Heart left ventricle (tissue), 16 donors: ENCODE data around the gene KDM4B. TPM values are rescaled to one million over a fixed set of nuclear protein-coding genes. Genes with fewer than 3 reads are reported as not detected.
A peak's percentile ranks its signal among the peaks of the same experiment; 100 is the strongest.

Experiments
- ATAC-seq, 4 donors: fragments of 200-7000 bp; cut with Tn5 transposase; one replicate each; pipeline ENCODE4 v1.9.1; 2020 to 2022; ENCODE audit warnings: moderate library complexity in 4 of 4, mild to moderate bottlenecking in 3 of 4, moderate number of reproducible peaks in 1 of 4
- DNase-seq, 5 donors: peaks; one replicate each; pipeline ENCODE4 v3.0.0-alpha.2; 2020
- H3K27ac ChIP-seq, 12 donors: fragments of 200-600 bp; sonication (generic) in 4 of 12; one replicate each; pipeline versions ENCODE4 v1.5.0 to v1.8.0; 2016 to 2022; ENCODE audit warnings: mild to moderate bottlenecking in 2 of 12
- H3K27me3 ChIP-seq, 9 donors: fragments of 200-600 bp; sonication (generic) in 2 of 9; one replicate each; pipeline versions ENCODE4 v1.5.1 to v1.8.0; 2016 to 2022; ENCODE audit warnings: mild to moderate bottlenecking in 3 of 9
- H3K36me3 ChIP-seq, 9 donors: fragments of 200-600 bp; sonication (generic) in 2 of 9; one replicate each; pipeline versions ENCODE4 v1.5.0 to v1.8.0; 2018 to 2022; ENCODE audit warnings: mild to moderate bottlenecking in 2 of 9
- H3K4me1 ChIP-seq, 12 donors: fragments of 200-600 bp; sonication (generic) in 4 of 12; one replicate each; pipeline versions ENCODE4 v1.5.0 to v1.8.0; 2016 to 2022; ENCODE audit warnings: mild to moderate bottlenecking in 3 of 12
- H3K4me3 ChIP-seq, 12 donors: fragments of 200-600 bp; sonication (generic) in 4 of 12; one replicate each; pipeline versions ENCODE4 v1.5.0 to v1.8.0; 2017 to 2022; ENCODE audit warnings: mild to moderate bottlenecking in 9 of 12, moderate library complexity in 4 of 12
- H3K9me3 ChIP-seq, 12 donors: fragments of 200-600 bp; sonication (generic) in 4 of 12; one replicate each; pipeline versions ENCODE4 v1.5.0 to v1.8.0; 2016 to 2022; ENCODE audit warnings: mild to moderate bottlenecking in 1 of 12
- POLR2A ChIP-seq, 2 donors: fragments of 450-650 bp; IDR thresholded peaks; one replicate each; pipeline ENCODE4 v1.6.1; 2017; ENCODE audit warnings: antibody characterized with exemption in 2 of 2, mild to moderate bottlenecking in 2 of 2, moderate library complexity in 2 of 2
- WGBS, 4 donors: extraction: QIAGEN DNeasy Blood & Tissue Kit in 2 of 4; methylation state at CpG; one replicate each; pipeline versions ENCODE4 v1.1.5 to v1.1.7; 2013 to 2018; 5-methylcytosine and 5-hydroxymethylcytosine counted together
- intact Hi-C, 10 donors: fragments of 100-400 bp; cut with DNase I; formaldehyde crosslinking; loops; one replicate each; pipeline versions ENCODE4 v1.11.1 to v1.14.2; 2022
- polyA plus RNA-seq, 2 donors: library from polyadenylated mRNA; stranded (reverse); fragments of 200-250 nt; gene quantifications; one replicate each; pipeline ENCODE4 v1.2.3, GENCODE V29; 2013
- total RNA-seq, 9 donors: library from RNA; depleted of rRNA in 2 of 9; stranded (reverse); fragments of >200 nt in 2 of 9; fragmentation: NEBNext Ultra II Directional in 3 of 9; extraction: Animal tissue kit (Norgen Biotek cat#: 25700) in 3 of 9; gene quantifications; one replicate each; pipeline versions ENCODE4 v1.1.0 to v1.2.4, GENCODE V29; 2016 to 2023
- TF ChIP-seq, protein P1 (sequence below), 12 donors: fragments of 200-600 bp; sonication (generic) in 4 of 12; IDR thresholded peaks; one replicate each; pipeline versions ENCODE4 v1.5.0 to v1.8.0; 2018 to 2022; ENCODE audit warnings: antibody characterized with exemption in 12 of 12, mild to moderate bottlenecking in 5 of 12
- donor health status: ischemic (EF 13 %, LVEDD 7.1; RV severe dilation, severe dysfunction).
- donor health status: healthy with polysubstance abuse.
- donor health status: DM: no; HTN: yes; CAD: no.
- donor health status: DM: no; HTN: no; CAD: no.
- donor health status: ischemic (EF 25% LVEDD 6.9; RV normal size, moderate dysfunction).
- donor health status: ischemic (EF 25% LVEDD 5.7; RV mildly dilated, moderate dysfunction).
- donor health status: healthy.
- donor health status: DM: yes; HTN: yes; CAD: no.
- donor health status: ischemic (EF 35%, LVEDD 5.7; RV mildly dilated, moderate dysfunction).
- donor health status: nonischemic (EF 11% LVEDD 7.7; RV severe dilation, severe dysfunction).
- donor health status: DM: yes; HTN: yes; CAD: no.
- donor health status: PGD.
- donor health status: ischemic (EF 29% LVEDD 5.4; RV normal size, mild dysfunction).
- donor health status: nonischemic (EF 23%, LVEDD 6.1; RV moderate dilation, normal function).

Gene KDM4B
- total and polyA plus RNA-seq, 11 donors, result 21.5 to 36.5 (median 27.2) TPM

DNA sequence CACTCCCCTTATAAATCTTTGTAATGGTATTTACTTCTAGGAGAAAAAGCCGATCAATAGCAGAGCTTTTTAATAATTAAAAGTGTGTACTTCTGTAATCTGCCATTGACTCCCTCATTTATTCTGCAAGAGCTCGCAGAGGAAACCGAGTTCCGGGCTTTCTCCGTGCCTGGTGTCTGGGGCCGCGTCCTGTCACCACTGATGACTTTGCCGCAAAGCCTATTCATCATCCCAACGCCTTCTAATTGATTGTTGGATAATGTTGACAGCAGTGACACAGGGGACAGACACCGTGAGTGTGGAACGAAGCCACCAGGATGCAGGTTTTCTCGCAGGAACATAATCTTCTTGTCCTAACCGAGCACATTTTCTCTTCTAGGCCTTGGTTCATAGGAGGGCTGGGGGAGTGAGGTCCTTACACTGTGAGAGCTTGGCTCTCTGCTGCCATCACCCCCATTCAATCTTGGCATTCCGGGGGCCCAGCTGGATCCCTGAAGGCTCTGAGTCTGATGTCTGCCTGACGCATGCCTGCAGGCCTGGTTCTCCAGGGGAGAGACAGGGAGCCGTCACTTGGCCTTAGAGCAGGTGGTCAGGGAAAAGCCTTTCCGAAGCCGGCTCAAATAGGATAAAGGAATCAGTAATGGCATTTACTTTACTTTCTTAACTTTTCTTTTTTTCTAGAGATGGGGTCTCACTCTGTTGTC, 110.3 kb downstream of the KDM4B start:
- peaks cover 0 to 24% (median 6%) of the 10 kb centered on the region in 12 donors for H3K4me1 ChIP-seq
- ATAC-seq (no peak), DNase-seq (no peak)
- no peaks in the 10 kb centered on the region for H3K9me3 ChIP-seq
- H3K27ac ChIP-seq, result no peak overlapping the region
- WGBS, 4 donors, result 83 to 89% (median 87%) methylated on average over 18 of the region's 18 CpGs
- intact Hi-C loops, result no loop called here
- H3K27me3 ChIP-seq, result no peaks in the 10 kb centered on the region
- TF ChIP-seq, protein P1, sequence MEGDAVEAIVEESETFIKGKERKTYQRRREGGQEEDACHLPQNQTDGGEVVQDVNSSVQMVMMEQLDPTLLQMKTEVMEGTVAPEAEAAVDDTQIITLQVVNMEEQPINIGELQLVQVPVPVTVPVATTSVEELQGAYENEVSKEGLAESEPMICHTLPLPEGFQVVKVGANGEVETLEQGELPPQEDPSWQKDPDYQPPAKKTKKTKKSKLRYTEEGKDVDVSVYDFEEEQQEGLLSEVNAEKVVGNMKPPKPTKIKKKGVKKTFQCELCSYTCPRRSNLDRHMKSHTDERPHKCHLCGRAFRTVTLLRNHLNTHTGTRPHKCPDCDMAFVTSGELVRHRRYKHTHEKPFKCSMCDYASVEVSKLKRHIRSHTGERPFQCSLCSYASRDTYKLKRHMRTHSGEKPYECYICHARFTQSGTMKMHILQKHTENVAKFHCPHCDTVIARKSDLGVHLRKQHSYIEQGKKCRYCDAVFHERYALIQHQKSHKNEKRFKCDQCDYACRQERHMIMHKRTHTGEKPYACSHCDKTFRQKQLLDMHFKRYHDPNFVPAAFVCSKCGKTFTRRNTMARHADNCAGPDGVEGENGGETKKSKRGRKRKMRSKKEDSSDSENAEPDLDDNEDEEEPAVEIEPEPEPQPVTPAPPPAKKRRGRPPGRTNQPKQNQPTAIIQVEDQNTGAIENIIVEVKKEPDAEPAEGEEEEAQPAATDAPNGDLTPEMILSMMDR (IDR thresholded peaks at IDR 0.05), result no peak
- no peak for TF ChIP-seq POLR2A (IDR thresholded peaks at IDR 0.05)
- no peak overlapping the region for H3K4me3 ChIP-seq
- H3K36me3 ChIP-seq, result peaks cover 0 to 74% (median 60%) of the 10 kb centered on the region in 9 donors

DNA sequence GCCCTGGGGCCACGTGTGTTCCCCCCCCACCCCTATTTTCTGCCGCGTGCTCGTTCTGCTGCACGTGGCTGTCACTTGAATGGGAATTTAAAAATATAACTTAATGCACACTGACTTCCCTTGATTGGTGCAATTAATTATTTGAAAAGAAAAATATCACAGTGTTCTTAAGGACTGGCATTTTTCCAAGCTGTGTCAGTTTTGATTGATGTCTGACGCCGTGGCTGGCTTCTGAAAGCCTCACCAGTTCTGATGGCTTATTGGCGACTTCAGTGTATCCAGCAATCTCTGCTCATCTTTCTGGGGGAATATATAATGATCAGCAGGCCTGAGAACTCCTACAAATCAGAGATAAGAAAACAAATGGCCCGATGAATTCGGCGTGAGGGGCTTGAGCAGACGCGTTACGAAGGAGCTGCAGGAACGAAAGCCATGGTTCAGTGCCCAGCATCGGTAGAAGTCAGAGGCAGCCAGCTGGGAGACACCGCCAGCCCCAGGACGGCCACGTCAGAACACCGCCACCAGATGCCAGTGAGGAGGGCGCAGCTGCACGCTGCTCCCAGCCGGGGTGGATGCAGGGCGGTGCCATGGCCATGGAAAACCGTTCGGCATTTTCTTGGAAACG, 111.2 kb downstream of the KDM4B start:
- Histone ChIP-seq H3K4me1 (peaks cover 0 to 23% (median 2%) of the 10 kb centered on the region in 12 donors), H3K36me3 (peaks cover 0 to 74% (median 60%) of the 10 kb centered on the region in 9 donors), H3K27me3 (no peaks in the 10 kb centered on the region), H3K4me3 (no peak overlapping the region), H3K9me3 (no peaks in the 10 kb centered on the region), H3K27ac (no peak overlapping the region)
- no peak for TF ChIP-seq POLR2A (IDR thresholded peaks at IDR 0.05)
- TF ChIP-seq, protein P1 (IDR thresholded peaks at IDR 0.05), result no peak
- 87 to 91% (median 90%) methylated on average over 27 of the region's 27 CpGs for WGBS, 4 donors
- DNase-seq (no peak), ATAC-seq (no peak)
- intact Hi-C loops, result no loop called here

DNA sequence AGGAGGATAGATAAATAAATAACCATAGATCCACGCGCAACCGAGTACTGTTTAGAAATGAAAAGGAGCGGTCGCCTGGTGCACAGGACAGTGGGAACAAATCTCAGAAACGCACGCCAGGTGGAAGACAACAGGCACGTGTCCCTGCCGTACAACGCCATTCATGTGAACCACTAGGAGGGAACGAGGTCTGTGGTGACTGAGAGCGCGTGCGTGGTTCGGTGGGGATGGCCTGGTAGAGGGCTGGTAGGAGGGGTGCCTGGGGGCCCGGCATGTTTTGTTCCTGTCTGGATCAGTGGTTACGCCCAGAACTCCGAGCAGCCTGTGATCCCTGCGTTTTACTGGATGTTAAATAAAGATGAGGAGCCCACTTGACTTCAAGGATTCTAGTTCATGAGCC, 111.9 kb downstream of the KDM4B start:
- WGBS, 4 donors, result 93 to 98% (median 97%) methylated on average over 17 to 19 of the region's 19 CpGs
- peak in 1 of 5 donors; percentile 12 for DNase-seq
- Histone ChIP-seq H3K27me3 (no peaks in the 10 kb centered on the region), H3K36me3 (peaks cover 0 to 77% (median 59%) of the 10 kb centered on the region in 9 donors), H3K4me3 (no peak overlapping the region), H3K9me3 (no peaks in the 10 kb centered on the region), H3K27ac (no peak overlapping the region), H3K4me1 (peaks cover 0 to 23% (median 2%) of the 10 kb centered on the region in 12 donors)
- intact Hi-C loops, result no loop called here
- no peak for TF ChIP-seq POLR2A (IDR thresholded peaks at IDR 0.05)
- TF ChIP-seq, protein P1 (IDR thresholded peaks at IDR 0.05), result no peak
- ATAC-seq, result no peak

DNA sequence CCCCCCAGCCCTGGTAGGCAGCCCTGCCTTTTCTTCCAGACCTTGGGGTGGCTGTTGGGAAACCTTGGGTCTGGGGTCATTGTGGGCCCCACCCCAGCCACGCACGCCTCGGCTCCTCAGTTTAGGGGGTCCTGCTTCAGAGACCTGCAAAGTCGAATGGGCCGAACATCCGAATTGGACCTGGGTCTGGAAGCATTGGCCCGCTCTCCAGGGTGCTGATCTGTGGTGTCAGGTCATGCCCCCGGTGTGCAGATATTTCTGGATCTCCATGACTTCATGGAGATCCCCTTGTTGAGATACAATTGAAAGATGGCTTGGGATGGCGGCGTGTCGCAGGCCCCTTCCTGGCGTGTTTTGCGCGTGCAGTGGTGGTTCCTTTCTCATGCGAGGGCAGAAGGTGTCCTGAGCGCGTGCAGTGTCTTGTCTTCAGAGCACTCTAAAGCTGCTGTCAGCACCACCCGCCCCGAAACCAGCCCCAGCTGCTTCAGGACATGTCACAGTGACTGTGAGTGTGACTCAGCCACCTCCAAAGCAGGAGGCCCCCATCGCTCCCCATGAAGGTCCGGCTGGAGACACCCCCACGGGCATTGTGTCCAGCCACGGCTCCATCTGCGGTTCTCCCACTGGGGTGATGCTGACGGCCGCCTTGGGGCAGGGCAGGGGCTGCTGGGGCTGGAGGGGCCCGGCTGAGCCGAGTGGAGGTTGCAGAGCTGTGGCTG, 112.7 kb downstream of the KDM4B start:
- Histone ChIP-seq H3K4me3 (no peak overlapping the region), H3K36me3 (peaks cover 0 to 84% (median 62%) of the 10 kb centered on the region in 9 donors), H3K9me3 (no peaks in the 10 kb centered on the region), H3K27ac (no peak overlapping the region), H3K27me3 (no peaks in the 10 kb centered on the region), H3K4me1 (peaks cover 0 to 23% (median 2%) of the 10 kb centered on the region in 12 donors)
- peak in 1 of 5 donors; percentile 51 for DNase-seq
- TF ChIP-seq, protein P1 (IDR thresholded peaks at IDR 0.05), result no peak
- no peak for TF ChIP-seq POLR2A (IDR thresholded peaks at IDR 0.05)
- ATAC-seq, result no peak
- 93 to 95% (median 94%) methylated on average over 21 to 28 of the region's 28 CpGs for WGBS, 4 donors
- intact Hi-C loops, result no loop called here
